Activated naive CD4-positive, alpha-beta T cell (primary cell): ENCODE measurements around the gene SGK2.

Experiments used
- DNase-seq, 4 experiments: peaks; one replicate each; lab custom pipeline; 2025; lab: John Stamatoyannopoulos, UW

The SGK2 gene

DNA sequence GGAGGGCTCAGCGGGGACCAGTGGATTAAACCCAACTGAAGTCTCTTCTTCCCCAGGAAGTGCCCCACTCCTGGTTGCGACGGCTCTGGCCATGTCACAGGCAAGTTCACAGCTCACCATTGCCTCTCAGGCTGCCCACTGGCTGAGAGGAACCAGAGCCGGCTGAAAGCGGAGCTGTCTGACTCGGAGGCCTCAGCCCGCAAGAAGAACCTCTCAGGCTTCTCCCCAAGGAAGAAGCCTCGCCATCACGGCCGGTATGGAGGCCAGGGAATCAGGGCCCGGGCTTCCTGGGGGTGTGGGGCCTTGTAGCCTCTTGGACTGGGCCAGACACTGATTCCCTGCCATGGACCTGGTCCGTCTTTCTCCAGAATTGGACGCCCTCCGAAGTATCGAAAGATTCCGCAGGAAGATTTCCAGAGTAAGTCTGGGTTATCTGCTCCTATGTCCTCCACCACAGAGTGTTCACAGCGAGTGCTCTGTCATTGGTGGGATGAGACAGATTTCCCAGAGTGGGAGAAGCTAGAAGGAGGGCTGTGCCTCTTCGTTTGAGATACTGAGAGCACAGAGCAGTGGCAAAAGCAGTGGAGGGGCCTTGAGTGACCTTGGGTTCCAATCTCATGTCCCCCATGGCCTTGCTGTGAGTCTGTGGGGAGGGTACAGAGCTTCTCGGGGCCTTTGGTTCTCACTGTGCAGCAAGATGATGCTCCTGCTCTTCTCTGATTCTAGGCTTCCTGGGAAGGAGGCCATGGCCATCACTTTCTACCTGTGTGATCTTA is 22.6 kb upstream of the SGK2 start:
- DNase-seq, result no peak

DNA sequence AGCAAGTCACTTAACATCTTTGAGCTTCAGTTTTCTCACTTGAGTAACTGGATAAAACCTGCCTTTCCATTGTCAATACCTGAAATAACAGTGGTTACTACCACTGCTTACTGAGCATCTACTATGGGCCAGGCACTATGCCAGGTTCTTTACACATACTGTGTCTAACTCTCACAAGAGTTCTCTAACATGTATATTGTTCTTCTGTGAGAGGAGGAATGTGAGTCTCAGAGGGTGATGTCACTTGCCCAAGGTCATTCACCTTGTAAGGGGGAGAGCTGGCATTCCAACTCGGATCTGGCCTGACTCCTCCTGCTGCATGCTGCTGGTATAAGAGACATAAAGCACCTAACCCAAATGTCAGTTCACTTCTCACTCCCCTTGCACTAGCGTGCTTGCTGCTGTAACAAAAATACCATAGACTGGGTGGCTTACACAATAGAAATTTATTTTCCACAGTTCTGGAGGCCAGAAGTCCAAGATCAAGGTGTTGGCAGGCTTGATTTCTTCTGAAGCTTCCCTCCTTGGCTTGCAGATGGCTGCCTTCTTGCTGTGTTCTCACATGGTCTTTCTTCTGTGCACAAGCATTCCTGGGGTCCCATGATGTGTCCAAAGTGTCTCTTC is 21.9 kb upstream of the SGK2 start:
- no peak for DNase-seq

DNA sequence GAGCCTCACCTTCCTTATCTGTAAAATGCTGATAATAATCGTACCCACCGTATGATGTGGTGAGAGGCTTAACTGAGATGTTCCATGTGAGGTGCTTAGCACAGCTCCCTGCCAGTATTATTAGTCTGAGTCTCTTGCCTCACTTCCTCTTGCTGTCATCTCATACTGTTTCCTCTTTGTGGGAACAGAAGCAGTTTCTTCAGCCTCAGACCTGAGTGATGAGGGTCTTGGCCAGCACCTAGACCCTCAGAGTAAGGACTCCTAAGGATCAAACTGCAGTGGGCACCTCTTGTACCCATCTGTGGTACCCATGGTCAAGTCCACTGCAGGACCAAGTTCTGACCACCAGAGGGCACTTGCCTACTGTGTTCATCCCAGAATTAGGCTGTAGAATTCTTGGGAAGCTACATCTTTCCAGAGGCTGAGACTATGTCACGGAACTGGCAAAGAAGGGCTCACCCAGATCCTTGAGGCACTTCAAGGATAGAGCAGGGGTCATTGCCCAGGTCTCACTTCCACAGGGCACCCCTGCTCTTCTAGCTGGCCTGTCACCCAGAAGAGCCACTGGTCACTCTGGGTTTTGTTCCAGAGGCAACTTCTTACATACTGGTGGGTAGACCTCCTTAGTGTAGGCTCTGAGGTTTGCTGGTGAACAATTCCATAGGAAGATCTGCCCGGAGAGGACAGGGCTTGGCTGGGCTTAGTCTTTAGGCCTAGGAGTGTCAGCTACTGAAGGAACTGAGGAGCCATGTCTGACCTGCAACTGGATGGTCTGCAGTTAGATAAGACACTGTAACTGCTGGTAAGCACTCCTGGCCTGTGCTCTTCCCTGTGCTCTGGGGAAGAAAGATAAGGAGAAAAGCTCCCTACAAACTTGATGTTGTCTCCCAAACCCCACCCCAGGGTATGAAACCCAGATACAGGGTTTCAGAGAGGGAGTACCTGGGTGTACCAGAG is 20.6 kb upstream of the SGK2 start:
- DNase-seq, result peak in 3 of 4 experiments; percentile 4 to 34 (median 26)

DNA sequence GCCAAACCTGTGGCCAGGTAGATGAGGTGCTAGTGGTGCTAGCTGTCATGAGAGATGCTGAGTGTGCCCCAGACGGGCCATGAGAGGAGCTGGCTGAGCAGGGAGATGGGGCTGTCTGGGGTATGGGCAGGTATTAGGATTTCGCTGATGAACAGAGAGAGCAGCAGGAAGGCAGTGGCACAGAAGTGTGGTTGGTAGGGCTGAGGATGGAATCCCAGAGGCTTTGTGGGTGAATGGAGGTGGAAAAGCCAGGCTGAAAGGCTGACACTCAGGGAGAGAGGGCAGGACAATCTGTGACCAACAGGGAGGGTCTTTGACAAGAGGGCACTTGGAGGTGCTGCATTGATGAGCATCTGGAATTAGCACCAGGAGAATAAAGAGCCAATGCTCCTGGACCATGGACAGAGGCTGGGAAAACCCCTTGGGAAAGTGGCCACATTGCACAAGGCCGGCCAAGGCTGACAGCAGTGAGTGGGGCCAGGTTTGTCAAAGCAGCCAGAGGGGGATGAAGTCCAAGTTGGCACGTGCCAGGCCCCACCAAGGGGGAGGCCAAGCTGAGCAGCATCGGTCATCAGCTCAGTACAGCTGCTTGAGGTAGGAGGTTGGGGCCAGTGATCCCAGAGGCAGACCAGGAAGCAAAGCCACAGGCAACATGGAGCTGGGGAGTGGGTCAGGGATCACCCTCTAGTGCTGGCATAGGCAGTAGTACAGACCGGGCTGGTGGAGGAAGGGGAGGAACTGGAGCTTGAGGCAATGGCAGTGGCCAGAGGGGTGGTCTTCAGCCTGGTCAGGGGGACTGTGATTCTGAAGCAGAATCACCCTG is 19.7 kb upstream of the SGK2 start:
- no peak for DNase-seq

DNA sequence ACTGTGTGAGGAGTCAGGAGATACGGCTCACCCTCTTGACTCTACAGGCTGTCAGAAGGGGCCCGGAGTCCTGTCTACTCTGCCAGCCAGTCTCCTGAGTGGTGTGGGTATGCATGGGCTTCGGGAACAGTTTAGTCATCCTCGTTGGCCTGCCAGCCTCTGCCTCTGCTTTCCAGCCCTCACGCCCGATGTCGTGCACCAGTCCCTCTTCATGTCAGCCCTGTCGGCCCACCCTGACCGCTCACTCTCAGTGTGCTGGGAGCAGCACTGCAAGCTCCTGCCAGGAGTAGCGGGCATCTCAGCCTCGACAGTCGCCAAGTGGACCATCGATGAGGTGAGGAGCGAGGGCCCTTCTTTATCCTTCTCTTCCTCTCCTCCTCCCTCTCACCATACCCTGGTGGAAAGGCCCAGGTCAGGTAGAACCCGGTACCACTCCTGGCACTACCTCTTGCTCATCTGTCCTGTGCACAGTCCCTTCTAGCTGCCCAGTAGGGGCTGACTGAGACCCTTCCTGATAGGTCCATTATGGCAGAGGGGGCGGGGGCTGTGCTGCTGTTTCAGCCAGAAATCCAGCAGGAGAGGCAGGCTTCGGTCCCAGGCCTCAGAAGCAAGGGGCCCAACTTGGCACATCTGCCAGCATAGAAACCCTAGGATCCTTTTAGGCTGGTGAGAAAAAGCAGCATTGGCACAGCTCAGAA is 18.7 kb upstream of the SGK2 start:
- no peak for DNase-seq

DNA sequence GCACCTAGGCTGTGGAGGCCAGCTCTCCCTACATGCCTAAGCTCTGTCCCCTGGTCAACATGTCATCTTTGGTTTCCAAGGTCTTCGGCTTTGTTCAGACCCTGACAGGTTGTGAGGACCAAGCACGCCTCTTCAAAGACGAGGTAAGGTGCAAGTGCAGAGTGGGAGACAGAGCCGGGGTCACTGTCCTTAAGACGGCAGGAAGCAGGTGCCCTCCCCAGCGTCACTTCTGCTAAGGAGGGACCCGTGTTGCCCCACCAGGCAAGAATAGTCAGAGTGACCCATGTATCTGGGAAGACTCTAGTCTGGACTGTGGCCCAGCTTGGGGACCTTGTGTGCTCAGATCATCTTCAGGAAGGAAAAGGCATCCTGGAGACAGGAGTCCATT is 18.2 kb upstream of the SGK2 start:
- no peak for DNase-seq

DNA sequence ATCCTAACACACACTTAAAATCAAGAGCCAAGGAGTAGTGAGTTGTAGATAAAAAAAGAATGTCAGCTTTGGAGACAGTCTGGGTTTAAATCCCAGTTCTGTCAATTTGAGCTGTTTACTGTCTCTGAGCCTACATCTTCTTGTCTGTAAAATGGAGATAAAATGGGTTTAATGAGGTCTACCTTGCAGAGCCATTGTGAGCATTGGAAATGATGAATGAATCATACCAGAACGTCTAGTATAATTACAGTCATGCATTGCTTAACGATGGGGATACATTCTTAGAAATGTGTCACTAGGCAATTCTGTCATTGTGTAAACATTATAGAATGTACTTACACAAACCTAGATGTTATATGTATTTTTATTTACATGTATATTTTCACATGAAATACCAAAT is 17.6 kb upstream of the SGK2 start:
- DNase-seq, result no peak

DNA sequence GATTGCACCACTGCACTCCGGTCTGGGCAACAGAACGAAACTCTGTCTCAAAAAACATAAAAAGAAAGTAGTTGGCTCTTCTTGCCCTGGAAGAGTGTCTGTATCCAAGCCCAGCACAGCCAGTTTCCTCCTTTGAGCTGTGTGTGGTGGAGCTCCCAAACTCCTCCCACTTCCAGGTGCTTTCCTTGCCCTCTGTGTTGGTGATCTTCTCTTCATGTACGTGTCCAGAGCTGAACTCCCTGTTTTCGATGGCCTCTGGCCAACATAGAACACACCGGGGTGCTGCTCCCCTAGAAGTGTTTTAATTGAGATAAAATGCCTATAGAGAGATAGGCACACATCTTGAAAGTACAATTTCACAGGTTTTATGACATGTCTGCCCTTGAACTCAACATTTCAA is 16.7 kb upstream of the SGK2 start:
- DNase-seq, result no peak

DNA sequence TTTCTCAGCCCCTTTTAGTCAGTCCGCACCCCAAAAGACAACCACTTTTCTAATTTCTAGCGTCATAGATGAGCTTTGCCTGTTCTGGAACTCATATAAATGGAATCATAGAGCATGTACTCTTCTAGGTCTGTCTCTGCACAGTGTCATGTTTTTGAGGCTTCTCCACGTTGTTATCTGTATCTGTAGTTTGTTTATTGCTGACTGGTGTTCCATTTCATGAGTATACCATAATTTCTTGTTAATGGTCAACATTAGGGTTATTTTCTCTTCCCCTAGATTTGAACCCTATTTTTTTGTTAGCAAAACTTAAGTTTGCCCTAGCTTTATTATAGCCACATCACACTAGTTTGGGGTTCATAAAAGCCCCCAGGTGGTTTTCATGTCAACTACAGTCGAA is 16.2 kb upstream of the SGK2 start:
- no peak for DNase-seq

DNA sequence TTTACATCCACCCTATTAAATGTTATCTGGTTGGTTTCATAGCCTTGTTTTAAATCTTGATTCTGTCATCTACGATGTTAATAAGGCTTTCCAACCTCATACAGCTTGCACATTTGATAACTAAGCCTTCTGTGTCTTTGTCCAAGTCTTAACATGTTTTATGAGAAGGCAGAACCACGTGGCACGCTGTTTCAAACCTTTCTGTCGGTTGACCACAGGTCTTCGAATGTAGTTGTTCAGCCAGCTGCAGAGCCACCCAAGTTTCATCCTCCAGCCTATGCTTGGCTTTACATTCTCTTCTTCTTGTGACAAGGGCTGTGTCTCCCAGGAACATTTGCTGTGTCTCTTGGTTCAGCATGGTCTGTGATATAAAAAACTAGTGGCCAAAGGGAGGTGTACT is 15.7 kb upstream of the SGK2 start:
- no peak for DNase-seq

DNA sequence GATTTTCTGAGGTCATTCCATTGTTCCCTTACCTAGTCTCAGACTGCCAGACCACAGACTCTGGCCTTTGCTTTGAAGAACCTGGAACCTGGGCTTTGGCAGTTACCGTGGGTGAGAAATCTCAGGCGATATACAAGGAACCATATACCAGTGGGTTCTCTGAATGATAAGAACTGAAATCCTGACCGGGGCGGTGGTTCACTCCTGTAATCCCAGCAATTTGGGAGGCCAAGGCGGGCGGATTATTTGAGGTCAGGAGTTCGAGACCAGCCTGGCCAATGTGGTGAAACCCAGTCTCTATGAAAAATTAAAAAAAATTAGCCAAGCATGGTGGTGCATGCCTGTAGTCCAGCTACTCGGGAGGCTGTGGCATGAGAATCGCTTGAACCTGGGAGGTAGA is 14.3 kb upstream of the SGK2 start:
- no peak for DNase-seq

DNA sequence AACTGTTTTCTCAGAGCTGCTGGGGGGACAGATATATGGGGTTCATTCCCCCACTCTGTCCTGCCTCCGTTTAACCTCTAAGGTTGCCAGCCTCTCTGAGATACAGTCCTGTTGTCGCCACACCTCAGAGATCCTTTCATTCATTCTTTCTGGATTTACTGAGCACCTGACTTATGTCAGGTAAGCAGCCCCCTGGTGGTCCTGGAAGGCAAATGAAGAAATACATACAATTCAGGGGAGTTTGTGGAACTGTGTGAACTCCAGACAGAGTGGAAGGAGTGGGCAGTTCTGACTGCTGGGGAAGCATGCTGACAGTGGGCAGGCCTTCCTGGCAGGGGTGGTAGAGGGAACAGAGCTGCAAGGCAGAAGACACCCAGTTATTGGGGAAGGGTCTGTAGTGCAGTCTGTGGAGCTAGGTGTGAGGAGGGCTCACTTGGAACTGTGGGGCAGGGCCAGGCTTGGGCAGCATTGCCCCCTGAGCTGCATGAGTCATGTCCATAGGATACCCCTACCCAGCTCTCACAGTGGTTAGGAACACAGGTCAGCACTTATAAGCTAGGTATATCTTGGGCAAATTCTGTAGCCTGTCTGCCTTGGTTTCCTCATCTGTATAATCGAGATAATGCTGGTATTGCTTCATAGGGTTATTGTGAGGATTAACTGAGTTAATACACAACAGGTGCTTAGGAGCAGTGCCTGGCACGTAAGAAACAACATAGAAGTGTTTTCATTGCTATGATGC is 12.8 kb upstream of the SGK2 start:
- DNase-seq, result no peak

DNA sequence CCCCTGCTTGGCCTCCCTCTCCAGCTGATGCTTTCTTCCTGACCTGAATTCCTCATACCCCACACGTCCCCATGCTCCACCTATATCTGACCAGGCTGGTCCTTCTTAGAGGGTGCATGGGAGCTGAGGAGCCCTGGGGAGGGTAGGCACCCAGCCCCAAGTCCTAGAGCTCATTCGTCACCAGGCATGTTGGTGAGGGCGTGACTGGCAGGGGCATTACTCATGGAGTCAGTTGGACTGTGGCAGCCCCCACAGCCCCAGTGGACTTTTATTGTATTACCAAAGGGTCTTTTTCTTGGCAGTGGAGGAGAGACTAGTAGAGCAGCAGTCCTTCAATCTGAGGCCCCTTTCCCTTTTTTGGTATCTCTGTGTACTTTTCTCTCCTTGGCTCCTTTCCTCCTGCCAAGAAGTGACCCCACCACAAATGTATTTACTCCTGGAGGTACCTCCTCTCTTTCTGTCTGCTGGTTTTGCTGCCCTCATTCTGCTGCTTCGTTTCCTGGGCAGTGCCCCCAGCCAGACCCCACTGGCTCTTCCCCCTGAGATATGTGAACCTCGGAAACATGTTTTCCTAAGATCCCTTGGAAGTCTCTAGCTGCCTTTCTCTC is 10.4 kb upstream of the SGK2 start:
- no peak for DNase-seq

DNA sequence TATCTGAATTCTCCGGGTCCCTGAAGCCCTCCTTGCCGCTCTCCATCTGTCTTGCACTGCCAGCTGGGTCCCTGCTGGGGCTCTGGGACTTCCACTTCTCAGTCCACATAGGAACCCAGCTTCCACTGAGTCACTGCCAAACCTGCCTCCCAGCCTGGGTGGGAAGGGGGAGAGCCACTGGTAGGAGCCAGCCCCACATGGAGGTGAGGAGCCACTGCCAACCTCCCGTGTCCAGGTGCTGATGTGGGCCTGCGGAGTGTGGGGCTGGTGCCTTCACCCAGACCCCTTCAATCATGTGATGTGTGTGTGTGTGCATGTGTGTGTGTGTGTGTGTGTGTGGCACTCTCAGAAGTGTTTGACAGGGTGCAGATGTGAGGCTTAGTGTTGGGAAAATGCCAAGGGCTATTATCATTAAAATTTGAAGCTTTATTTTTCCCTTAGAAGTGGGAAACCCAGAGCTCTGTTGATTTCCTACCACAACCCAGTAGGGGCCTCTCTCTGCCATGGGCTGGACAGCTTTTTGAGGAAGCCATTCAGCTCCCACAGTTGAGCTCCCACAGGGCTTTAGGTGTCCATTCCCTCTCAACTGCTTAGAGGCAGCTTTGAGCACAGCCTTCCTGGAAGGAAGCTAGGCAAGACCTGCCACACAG is 9.3 kb upstream of the SGK2 start:
- DNase-seq, result no peak

DNA sequence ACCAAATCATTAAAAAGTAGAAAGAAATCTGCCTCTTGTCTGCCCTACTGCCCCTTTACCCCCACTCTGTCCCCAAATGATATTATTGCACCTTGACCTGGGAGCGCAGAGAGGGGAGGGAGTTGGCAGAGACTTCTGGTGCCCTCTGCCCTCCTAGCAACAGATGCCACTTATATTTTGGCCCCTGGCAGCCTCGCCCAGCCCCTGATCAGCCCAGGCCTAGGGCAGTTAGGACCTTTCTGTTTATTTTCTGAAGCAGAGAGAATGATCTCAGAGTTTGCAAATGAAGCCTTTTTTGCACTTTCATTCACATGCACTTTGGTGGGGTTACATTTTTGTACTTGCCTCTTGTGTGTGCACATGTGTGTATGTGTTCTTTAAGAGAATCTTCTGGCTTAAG is 8.4 kb upstream of the SGK2 start:
- DNase-seq, result no peak

DNA sequence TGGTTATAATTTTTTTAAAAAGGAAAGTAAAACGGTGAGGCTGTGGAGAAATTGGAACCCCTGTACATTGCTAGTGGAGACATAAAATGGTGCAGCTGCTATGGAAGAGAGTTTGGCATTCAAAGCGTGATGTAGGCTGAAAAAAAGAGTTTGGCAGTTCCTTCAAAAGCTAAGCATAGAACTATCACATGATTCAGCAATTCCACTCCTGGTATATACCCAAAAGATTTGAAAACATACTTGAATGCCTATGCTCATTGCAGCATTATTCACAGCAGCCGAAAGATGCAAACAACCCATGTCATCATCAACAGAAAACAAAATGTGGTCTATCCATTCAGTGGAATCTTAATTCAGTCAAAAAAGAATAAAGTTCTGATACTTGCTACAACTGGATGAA is 4.5 kb upstream of the SGK2 start:
- DNase-seq, result no peak

DNA sequence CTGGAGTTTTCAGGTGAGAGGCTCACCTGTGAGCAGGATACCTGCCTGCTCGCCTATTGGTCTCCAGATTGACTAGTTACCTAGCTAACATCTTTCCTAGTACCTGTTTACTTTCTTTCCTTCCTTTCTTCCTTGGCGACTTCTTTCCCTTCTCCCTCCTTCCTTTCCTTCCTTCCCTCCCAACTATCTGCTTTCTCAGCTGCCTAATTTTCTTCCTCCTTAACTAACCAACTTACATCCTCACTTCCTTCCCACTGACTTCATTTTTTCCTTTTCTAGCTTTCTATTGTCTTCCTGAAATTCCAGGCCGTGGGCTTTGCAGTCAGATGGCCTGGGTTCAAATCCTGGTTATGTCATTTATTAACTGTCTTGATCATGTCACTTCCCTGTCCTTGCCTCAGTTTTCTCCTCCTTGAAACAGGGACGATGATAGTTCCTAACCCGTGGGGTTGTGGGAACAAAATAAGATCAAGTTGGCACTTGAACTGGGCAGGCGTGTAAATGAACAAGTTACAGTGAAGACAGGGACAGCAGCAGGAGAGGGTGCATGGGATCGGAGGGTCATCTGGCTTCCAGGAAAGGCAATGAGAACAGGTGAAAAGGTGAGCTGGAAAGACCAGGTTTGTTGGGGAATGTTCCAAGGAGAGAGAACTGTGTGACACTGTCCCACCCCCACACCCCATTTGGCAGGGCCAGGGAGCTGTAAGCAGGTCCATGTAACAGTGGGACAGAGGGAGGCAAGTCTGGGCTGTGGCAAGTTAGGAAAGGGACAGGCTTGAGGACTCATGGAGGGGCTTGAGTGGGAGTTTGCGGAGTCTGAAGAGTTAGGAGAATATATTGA is 540 bp downstream of the SGK2 start:
- no peak for DNase-seq

DNA sequence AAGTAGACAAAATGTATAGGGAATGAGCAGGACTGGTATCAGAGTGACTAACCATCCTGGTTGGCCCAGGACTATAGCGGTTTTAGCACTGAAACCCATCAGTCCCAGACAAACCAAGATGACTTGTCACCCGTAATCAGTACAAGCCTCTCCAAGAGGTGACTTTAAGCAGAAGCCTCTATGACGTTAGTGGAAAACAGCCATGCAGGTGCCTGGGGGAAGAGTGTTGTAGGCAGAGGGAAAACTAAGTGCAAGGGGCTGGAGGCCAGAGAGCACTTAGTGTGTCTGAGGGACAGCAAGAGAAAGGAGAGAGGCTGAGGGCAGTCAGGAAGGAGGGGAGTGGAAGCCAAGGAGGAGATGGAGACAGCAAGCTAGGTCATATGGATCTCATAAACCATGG is 2.1 kb downstream of the SGK2 start:
- DNase-seq, result no peak

DNA sequence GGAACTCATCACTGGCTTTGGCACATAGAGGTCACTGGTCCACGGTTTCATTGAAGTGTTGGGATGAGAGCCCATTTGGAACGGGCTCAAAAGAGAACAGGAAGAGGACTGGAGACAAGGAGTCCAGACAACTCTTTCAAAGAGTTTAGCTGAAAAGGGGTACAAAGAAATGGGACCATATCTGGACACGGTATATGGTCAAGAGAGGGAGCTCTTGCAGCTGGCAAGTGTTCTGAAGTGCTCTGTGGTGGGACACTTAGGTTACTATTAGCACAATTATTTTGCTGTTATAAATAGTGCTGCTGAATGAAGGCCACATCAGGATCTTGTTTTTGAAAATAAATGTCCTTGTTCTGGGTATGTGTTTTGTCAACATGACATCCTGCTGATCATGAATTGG is 4.6 kb downstream of the SGK2 start:
- no peak for DNase-seq
